CD4-positive, alpha-beta T cell treated with Interleukin-15 for 1 hour (primary cell): ENCODE results near the gene RAMACL.

Experiments used
- DNase-seq: peaks from one replicate; pipeline ENCODE4 v3.0.0-alpha.2; 2020

The RAMACL gene

GRCh38 chr6:166572370-166573261, 13.9 kb downstream of the RAMACL start:
- no peak for DNase-seq

GRCh38 chr6:166570929-166571713, 15.4 kb downstream of the RAMACL start:
- DNase-seq, result no peak

GRCh38 chr6:166569206-166569605, 17.3 kb downstream of the RAMACL start:
- no peak for DNase-seq

- DNase-seq, result no peak
These were observed 18.7 kb downstream of the RAMACL start for GRCh38 chr6:166567813-166568212.

- no peak for DNase-seq
These were observed 19.4 kb downstream of the RAMACL start for GRCh38 chr6:166567107-166567506.

- DNase-seq, result no peak
These were observed 20.2 kb downstream of the RAMACL start for GRCh38 chr6:166566026-166567011.

- no peak for DNase-seq
These were observed 21.2 kb downstream of the RAMACL start for GRCh38 chr6:166565084-166565967.

- DNase-seq, result no peak
These were observed 22.7 kb downstream of the RAMACL start for GRCh38 chr6:166563805-166564204.

- no peak for DNase-seq
These were observed 23.3 kb downstream of the RAMACL start for GRCh38 chr6:166563200-166563599.

- no peak for DNase-seq
These were observed 23.8 kb downstream of the RAMACL start for GRCh38 chr6:166562726-166563125.

GRCh38 chr6:166561771-166562359, 24.6 kb downstream of the RAMACL start:
- DNase-seq, result no peak

GRCh38 chr6:166560222-166560621, 26.3 kb downstream of the RAMACL start:
- DNase-seq, result no peak

GRCh38 chr6:166559662-166560061, 26.8 kb downstream of the RAMACL start:
- no peak for DNase-seq

- DNase-seq, result no peak
These were observed 27.3 kb downstream of the RAMACL start for GRCh38 chr6:166559211-166559610.

- DNase-seq, result no peak
These were observed 28.1 kb downstream of the RAMACL start for GRCh38 chr6:166558156-166559005.

- DNase-seq, result peak; percentile 37
These were observed 29.6 kb downstream of the RAMACL start for GRCh38 chr6:166556863-166557322.

GRCh38 chr6:166556336-166556735, 30.1 kb downstream of the RAMACL start:
- DNase-seq, result no peak

GRCh38 chr6:166555086-166555485, 31.4 kb downstream of the RAMACL start:
- no peak for DNase-seq

GRCh38 chr6:166554316-166554715, 32.2 kb downstream of the RAMACL start:
- DNase-seq, result no peak
